ENCODE data around the gene CLPSL1. TPM values are rescaled to one million over a fixed set of nuclear protein-coding genes. Genes with fewer than 3 reads are reported as not detected.
A peak's percentile ranks its signal among the peaks of the same experiment; 100 is the strongest.

Gene CLPSL1
- total and polyA plus RNA-seq, 2 experiments from 2014 or later = not detected

DNA sequence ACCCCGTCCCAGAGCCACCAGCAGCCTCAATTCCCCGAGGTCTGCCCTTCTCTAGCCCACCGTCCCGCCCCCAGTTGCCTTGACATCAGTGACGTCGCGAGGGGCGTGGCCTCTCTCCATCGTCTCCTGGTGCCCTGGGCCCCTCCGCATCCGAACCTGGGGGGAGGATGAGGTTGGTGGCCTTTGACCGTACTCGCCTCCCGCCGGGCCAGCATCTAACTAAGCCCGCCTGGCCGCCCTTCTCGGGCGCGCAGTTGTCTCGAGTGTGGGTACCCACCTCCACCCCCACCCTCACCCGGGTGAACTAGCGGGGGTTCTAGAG is 49.4 kb upstream of the CLPSL1 start (continued):
- TF ChIP-seq, protein P1, sequence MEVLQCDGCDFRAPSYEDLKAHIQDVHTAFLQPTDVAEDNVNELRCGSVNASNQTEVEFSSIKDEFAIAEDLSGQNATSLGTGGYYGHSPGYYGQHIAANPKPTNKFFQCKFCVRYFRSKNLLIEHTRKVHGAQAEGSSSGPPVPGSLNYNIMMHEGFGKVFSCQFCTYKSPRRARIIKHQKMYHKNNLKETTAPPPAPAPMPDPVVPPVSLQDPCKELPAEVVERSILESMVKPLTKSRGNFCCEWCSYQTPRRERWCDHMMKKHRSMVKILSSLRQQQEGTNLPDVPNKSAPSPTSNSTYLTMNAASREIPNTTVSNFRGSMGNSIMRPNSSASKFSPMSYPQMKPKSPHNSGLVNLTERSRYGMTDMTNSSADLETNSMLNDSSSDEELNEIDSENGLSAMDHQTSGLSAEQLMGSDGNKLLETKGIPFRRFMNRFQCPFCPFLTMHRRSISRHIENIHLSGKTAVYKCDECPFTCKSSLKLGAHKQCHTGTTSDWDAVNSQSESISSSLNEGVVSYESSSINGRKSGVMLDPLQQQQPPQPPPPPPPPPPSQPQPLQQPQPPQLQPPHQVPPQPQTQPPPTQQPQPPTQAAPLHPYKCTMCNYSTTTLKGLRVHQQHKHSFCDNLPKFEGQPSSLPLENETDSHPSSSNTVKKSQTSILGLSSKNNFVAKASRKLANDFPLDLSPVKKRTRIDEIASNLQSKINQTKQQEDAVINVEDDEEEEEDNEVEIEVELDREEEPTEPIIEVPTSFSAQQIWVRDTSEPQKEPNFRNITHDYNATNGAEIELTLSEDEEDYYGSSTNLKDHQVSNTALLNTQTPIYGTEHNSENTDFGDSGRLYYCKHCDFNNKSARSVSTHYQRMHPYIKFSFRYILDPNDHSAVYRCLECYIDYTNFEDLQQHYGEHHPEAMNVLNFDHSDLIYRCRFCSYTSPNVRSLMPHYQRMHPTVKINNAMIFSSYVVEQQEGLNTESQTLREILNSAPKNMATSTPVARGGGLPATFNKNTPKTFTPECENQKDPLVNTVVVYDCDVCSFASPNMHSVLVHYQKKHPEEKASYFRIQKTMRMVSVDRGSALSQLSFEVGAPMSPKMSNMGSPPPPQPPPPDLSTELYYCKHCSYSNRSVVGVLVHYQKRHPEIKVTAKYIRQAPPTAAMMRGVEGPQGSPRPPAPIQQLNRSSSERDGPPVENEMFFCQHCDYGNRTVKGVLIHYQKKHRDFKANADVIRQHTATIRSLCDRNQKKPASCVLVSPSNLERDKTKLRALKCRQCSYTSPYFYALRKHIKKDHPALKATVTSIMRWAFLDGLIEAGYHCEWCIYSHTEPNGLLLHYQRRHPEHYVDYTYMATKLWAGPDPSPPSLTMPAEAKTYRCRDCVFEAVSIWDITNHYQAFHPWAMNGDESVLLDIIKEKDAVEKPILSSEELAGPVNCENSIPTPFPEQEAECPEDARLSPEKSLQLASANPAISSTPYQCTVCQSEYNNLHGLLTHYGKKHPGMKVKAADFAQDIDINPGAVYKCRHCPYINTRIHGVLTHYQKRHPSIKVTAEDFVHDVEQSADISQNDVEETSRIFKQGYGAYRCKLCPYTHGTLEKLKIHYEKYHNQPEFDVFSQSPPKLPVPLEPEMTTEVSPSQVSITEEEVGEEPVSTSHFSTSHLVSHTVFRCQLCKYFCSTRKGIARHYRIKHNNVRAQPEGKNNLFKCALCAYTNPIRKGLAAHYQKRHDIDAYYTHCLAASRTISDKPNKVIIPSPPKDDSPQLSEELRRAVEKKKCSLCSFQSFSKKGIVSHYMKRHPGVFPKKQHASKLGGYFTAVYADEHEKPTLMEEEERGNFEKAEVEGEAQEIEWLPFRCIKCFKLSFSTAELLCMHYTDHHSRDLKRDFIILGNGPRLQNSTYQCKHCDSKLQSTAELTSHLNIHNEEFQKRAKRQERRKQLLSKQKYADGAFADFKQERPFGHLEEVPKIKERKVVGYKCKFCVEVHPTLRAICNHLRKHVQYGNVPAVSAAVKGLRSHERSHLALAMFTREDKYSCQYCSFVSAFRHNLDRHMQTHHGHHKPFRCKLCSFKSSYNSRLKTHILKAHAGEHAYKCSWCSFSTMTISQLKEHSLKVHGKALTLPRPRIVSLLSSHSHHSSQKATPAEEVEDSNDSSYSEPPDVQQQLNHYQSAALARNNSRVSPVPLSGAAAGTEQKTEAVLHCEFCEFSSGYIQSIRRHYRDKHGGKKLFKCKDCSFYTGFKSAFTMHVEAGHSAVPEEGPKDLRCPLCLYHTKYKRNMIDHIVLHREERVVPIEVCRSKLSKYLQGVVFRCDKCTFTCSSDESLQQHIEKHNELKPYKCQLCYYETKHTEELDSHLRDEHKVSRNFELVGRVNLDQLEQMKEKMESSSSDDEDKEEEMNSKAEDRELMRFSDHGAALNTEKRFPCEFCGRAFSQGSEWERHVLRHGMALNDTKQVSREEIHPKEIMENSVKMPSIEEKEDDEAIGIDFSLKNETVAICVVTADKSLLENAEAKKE (CRISPR knock-in tag; IDR thresholded peaks at IDR 0.05) = no peak
- peak; percentile 89 for TF ChIP-seq CREB1 (CRISPR knock-in tag; IDR thresholded peaks at IDR 0.05; ENCODE audit: low read depth)

DNA sequence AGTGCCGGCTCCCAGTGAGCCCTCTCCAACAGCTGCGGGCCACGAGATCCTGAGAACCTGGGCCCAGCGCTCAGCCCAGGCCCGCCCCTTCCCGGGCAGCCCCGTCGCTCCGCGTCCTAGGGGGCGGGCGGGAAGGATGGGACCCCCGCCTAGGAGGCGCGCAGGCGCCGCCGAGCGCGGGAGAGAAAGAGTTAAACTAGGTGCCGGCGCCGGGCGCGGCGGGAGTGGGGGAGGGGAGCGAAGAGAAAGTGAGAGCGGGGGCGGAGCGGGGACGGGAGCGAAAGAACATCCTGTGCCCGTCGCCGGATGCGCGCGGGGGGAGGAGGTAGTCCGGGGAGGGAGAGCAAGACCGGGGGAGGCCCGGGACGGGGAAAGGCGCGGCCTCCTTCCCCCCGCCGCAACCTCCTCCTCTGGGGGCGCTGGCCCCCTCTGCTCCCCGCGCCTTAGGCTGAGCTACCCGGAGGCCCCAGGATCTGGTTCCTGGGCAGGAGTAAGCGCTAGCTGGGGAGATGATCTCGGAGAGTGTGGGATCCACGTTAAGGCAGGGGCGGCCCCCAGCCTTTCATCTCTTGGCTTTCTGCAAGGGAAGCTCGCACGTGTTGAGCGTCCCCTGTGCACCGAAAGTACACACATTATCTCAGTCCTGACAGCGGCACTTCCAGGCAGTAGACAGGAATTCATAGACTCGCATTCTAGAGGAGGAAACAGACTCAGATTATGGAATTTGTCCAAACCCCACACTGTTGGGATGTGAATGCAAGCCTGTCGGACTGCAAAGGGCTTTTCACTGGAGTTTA is 48.9 kb upstream of the CLPSL1 start:
- Histone ChIP-seq H3K36me3 (ENCODE audit: insufficient read depth) (no peaks in the 10 kb centered on the region; the same call in 1 of the 2 replicates), H3K4me1 (ENCODE audit: insufficient read depth) (peaks cover 37% of the 10 kb centered on the region), H3K4me3 (peak overlapping the region; percentile 92), H2AFZ (peak overlapping the region; percentile 89), H4K20me1 (replicated peaks; ENCODE audit: insufficient read depth) (no peaks in the 10 kb centered on the region), H3K27me3 (ENCODE audit: insufficient read depth) (peaks cover 4% of the 10 kb centered on the region), H3K4me2 (peak overlapping the region; percentile 89), H3K9me2 (ENCODE audit: insufficient read depth) (no peaks in the 10 kb centered on the region), H3K79me2 (replicated peaks; ENCODE audit: insufficient read depth) (no peaks in the 10 kb centered on the region), H3K27ac (ENCODE audit: low read depth) (peak overlapping the region; percentile 99), H3F3A (replicated peaks; ENCODE audit: low read depth) (peaks cover 30% of the 10 kb centered on the region)
- peaks cover 41% of the 10 kb centered on the region for H3K4me1 Mint-ChIP-seq
- peak overlapping the region; percentile 94 for H3K27ac Mint-ChIP-seq
- no peaks in the 10 kb centered on the region for H3K9me3 Mint-ChIP-seq
- DNase-seq (ENCODE audit: low spot score) (peak; percentile 97), ATAC-seq (peak; percentile 36)
- no peaks in the 10 kb centered on the region; the same call in 2 of the 3 replicates for H3K36me3 Mint-ChIP-seq (ENCODE audit: low read depth)
- peak overlapping the region; percentile 81 for H3K4me3 Mint-ChIP-seq
- TF ChIP-seq NANOG (IDR thresholded peaks at IDR 0.05; ENCODE audit: borderline replicate concordance) (no peak), CREB1 (CRISPR knock-in tag; IDR thresholded peaks at IDR 0.05; ENCODE audit: low read depth) (peak; percentile 45), EZH2 (IDR thresholded peaks at IDR 0.05; ENCODE audit: low read depth, unreplicated experiment) (no peak), ZNF114 (CRISPR knock-in tag; IDR thresholded peaks at IDR 0.05) (no peak), JUNB (IDR thresholded peaks at IDR 0.05; ENCODE audit: unreplicated experiment) (no peak), POLR2AphosphoS5 (IDR thresholded peaks at IDR 0.05; ENCODE audit: low read depth) (peak; percentile 57), ZNF331 (CRISPR knock-in tag; IDR thresholded peaks at IDR 0.05; ENCODE audit: low read depth) (no peak)
- TF ChIP-seq, protein P2, sequence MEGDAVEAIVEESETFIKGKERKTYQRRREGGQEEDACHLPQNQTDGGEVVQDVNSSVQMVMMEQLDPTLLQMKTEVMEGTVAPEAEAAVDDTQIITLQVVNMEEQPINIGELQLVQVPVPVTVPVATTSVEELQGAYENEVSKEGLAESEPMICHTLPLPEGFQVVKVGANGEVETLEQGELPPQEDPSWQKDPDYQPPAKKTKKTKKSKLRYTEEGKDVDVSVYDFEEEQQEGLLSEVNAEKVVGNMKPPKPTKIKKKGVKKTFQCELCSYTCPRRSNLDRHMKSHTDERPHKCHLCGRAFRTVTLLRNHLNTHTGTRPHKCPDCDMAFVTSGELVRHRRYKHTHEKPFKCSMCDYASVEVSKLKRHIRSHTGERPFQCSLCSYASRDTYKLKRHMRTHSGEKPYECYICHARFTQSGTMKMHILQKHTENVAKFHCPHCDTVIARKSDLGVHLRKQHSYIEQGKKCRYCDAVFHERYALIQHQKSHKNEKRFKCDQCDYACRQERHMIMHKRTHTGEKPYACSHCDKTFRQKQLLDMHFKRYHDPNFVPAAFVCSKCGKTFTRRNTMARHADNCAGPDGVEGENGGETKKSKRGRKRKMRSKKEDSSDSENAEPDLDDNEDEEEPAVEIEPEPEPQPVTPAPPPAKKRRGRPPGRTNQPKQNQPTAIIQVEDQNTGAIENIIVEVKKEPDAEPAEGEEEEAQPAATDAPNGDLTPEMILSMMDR (conservative IDR thresholded peaks at IDR 0.05; ENCODE audit: low read depth in 2 of 2) = 0 out of 4 replicates have a peak, but pooled peaks of 1 of the 2 experiments have one; percentile 12
- TF ChIP-seq, protein P3, sequence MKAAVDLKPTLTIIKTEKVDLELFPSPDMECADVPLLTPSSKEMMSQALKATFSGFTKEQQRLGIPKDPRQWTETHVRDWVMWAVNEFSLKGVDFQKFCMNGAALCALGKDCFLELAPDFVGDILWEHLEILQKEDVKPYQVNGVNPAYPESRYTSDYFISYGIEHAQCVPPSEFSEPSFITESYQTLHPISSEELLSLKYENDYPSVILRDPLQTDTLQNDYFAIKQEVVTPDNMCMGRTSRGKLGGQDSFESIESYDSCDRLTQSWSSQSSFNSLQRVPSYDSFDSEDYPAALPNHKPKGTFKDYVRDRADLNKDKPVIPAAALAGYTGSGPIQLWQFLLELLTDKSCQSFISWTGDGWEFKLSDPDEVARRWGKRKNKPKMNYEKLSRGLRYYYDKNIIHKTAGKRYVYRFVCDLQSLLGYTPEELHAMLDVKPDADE (IDR thresholded peaks at IDR 0.05) = peak; percentile 30
- peaks cover 21% of the 10 kb centered on the region for H3K27me3 Mint-ChIP-seq (ENCODE audit: insufficient read depth, low read depth, poor library complexity)

Measured in GM23338 (cell line).